Measurements from ENCODE around the gene CCDC196. TPM values are rescaled to one million over a fixed set of nuclear protein-coding genes. Genes with fewer than 3 reads are reported as not detected.

The CCDC196 gene
- total and polyA plus RNA-seq, 2 of the 4 experiments (the other 2 are of a cell fraction) = not detected

DNA sequence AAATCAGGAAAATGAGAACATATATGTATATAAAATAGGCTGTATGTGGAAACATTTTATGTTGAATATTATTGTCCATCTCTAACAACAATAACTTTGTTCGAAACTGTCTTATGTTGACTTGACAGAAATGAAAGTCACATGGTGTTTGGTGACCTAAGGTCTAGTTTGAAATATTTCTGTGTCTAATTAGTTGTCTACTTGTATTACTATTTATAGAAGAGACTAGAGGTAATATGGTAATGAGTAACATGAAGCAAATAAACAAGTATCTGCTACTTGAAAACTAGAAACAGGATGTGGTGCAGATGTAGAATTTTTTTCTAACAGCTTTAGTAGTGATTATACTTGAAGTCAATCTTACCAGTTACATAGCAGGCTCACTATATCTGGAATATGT is 25.7 kb downstream of the CCDC196 start:
- in situ Hi-C loops (cut with MboI; ENCODE audit: low sequenced_read_pairs) (loop anchor here (25.0 kb wide), 1 partner anchor 775 kb away; no protein-coding TSS in a partner anchor), dilution Hi-C loops (cut with HindIII; ENCODE audit: low sequenced_read_pairs, unreplicated experiment) (no loop called here), intact Hi-C loops (cut with micrococcal nuclease) (no loop called here)
- Histone ChIP-seq H3K18ac (ENCODE audit: low read depth, low read length) (no peak overlapping the region), H3K36me3 (ENCODE audit: control insufficient read depth, insufficient read depth, low read length) (no peaks in the 10 kb centered on the region), H3K27me3 (ENCODE audit: control insufficient read depth, insufficient read depth, low read length) (no peaks in the 10 kb centered on the region), H3K9ac (ENCODE audit: low read depth, low read length) (no peak overlapping the region), H3K14ac (replicated peaks; ENCODE audit: low read depth, low read length) (no peak overlapping the region), H3K79me1 (ENCODE audit: low read depth in 1 of 2, low read length in 2 of 2) (peaks cover 0 to 8% of the 10 kb centered on the region in 2 experiments; a peak in 2 of 4 replicates), H4K5ac (ENCODE audit: low read depth, low read length) (no peak overlapping the region), H3K4me1 (ENCODE audit: control insufficient read depth, insufficient read depth, low read length) (no peaks in the 10 kb centered on the region), H2BK5ac (ENCODE audit: low read depth, low read length, poor library complexity, severe bottlenecking) (no peak overlapping the region), H3K4me2 (ENCODE audit: low read depth, low read length) (no peak overlapping the region), H3K56ac (ENCODE audit: extremely low read depth, insufficient read depth, low read length) (no peak overlapping the region), H2BK15ac (ENCODE audit: low read depth, low read length) (no peak overlapping the region), H4K20me1 (ENCODE audit: insufficient read depth, low read length) (no peaks in the 10 kb centered on the region; the same call in none of the 2 replicates), H3K4ac (ENCODE audit: low read depth, low read length) (no peak overlapping the region), H3K9me1 (ENCODE audit: insufficient read depth, low read length) (no peaks in the 10 kb centered on the region), H3K23ac (ENCODE audit: low read depth, low read length) (no peak overlapping the region), H2AK9ac (replicated peaks; ENCODE audit: low read depth, low read length, poor library complexity) (no peak overlapping the region), H2AFZ (replicated peaks; ENCODE audit: low read length, poor library complexity) (no peak overlapping the region), H3K27ac (ENCODE audit: insufficient read depth, low read length) (no peak overlapping the region), H4K91ac (ENCODE audit: insufficient read depth, low read depth, low read length) (no peak overlapping the region), H4K8ac (ENCODE audit: low read depth in 2 of 2, low read length in 2 of 2) (no peak overlapping the region), H3K4me3 (ENCODE audit: insufficient read depth, low read depth, low read length) (no peak overlapping the region), H2BK120ac (ENCODE audit: low read depth, low read length) (no peak overlapping the region), H3K9me3 (ENCODE audit: control insufficient read depth, insufficient read depth, low read length) (no peaks in the 10 kb centered on the region), H2BK20ac (ENCODE audit: low read depth, low read length) (no peak overlapping the region), H2AK5ac (ENCODE audit: low read depth, low read length) (no peak overlapping the region)
- no CpG with 5 or more reads among the region's 1 CpG for WGBS, 2 experiments (ENCODE audit: extremely low coverage in 2 of 2, insufficient read length in 1 of 2)
- ChIA-PET CTCF (no interaction called here), POLR2A (ENCODE audit: unreplicated experiment) (no interaction called here)
- no TSS peak for BruUV-seq (replicated peaks)
- DNase-seq (no peak), ATAC-seq (ENCODE audit: low read depth) (no peak)
- TF ChIP-seq RCOR1 (IDR thresholded peaks at IDR 0.05; ENCODE audit: insufficient replicate concordance, low read length) (no peak), FOS (IDR thresholded peaks at IDR 0.05; ENCODE audit: low read depth, low read length) (no peak), NFE2L2 (IDR thresholded peaks at IDR 0.05; ENCODE audit: low read depth, low read length) (no peak), MAZ (IDR thresholded peaks at IDR 0.05; ENCODE audit: borderline replicate concordance, low read depth, low read length) (no peak), RFX5 (IDR thresholded peaks at IDR 0.05; ENCODE audit: low read depth, low read length) (no peak), POLR2A (IDR thresholded peaks at IDR 0.05; ENCODE audit: low read depth, low read length) (no peak), CEBPB (IDR thresholded peaks at IDR 0.05; ENCODE audit: low read depth, low read length) (no peak), RAD21 (IDR thresholded peaks at IDR 0.05; ENCODE audit: low read length) (no peak), MAFK (IDR thresholded peaks at IDR 0.05; ENCODE audit: low read depth, low read length) (no peak), SMC3 (IDR thresholded peaks at IDR 0.05; ENCODE audit: low read depth, low read length) (no peak), MXI1 (IDR thresholded peaks at IDR 0.05; ENCODE audit: borderline replicate concordance, low read depth, low read length) (no peak), CHD1 (IDR thresholded peaks at IDR 0.05; ENCODE audit: low read depth, low read length) (no peak), BHLHE40 (IDR thresholded peaks at IDR 0.05; ENCODE audit: low read depth, low read length) (no peak)
- TF ChIP-seq, protein P1, sequence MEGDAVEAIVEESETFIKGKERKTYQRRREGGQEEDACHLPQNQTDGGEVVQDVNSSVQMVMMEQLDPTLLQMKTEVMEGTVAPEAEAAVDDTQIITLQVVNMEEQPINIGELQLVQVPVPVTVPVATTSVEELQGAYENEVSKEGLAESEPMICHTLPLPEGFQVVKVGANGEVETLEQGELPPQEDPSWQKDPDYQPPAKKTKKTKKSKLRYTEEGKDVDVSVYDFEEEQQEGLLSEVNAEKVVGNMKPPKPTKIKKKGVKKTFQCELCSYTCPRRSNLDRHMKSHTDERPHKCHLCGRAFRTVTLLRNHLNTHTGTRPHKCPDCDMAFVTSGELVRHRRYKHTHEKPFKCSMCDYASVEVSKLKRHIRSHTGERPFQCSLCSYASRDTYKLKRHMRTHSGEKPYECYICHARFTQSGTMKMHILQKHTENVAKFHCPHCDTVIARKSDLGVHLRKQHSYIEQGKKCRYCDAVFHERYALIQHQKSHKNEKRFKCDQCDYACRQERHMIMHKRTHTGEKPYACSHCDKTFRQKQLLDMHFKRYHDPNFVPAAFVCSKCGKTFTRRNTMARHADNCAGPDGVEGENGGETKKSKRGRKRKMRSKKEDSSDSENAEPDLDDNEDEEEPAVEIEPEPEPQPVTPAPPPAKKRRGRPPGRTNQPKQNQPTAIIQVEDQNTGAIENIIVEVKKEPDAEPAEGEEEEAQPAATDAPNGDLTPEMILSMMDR (conservative IDR thresholded peaks at IDR 0.05; ENCODE audit: low read depth, low read length) = no peak
- TF ChIP-seq, protein P2, sequence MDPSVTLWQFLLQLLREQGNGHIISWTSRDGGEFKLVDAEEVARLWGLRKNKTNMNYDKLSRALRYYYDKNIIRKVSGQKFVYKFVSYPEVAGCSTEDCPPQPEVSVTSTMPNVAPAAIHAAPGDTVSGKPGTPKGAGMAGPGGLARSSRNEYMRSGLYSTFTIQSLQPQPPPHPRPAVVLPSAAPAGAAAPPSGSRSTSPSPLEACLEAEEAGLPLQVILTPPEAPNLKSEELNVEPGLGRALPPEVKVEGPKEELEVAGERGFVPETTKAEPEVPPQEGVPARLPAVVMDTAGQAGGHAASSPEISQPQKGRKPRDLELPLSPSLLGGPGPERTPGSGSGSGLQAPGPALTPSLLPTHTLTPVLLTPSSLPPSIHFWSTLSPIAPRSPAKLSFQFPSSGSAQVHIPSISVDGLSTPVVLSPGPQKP (IDR thresholded peaks at IDR 0.05; ENCODE audit: borderline replicate concordance, low read depth, low read length) = no peak
- TF ChIP-seq, protein P3, sequence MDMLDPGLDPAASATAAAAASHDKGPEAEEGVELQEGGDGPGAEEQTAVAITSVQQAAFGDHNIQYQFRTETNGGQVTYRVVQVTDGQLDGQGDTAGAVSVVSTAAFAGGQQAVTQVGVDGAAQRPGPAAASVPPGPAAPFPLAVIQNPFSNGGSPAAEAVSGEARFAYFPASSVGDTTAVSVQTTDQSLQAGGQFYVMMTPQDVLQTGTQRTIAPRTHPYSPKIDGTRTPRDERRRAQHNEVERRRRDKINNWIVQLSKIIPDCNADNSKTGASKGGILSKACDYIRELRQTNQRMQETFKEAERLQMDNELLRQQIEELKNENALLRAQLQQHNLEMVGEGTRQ (IDR thresholded peaks at IDR 0.05; ENCODE audit: low read depth, low read length) = no peak
